GM21825 (cell line): ENCODE data around the gene MYH9.
"Not testable (repeated sequence)": the region's sequence is repeated elsewhere in the genome, so short reads cannot be mapped to it uniquely, and the experiment has no call there.

ENCODE experiments used
- ATAC-seq: cut with Tn5 transposase; IDR thresholded peaks from one replicate; pipeline ENCODE4 v1.9.1; 2021; ENCODE audit warnings: mild to moderate bottlenecking, moderate library complexity; ENCODE audit not compliant: unreplicated experiment

MYH9 gene

DNA sequence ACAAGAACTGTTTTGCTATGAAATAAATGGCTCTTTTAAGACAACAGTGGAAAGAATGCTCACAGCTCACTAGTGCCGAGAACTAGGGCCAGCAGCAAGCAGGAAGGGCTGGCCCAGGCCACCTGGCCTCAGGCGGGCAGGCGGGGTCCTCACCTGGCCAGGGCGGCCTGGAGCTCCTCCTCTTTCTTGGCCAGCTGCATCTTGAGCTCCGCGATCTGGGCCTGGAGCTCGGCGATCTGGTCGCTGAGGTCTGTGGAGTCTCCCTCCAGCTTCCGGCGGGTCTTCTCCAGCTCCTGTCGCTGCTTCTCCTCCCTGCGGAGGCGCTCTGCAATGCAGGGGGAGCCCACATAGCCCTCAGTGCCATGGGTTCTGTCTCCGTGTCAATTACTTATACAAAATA, 91.1 kb downstream of the MYH9 start:
- no peak for ATAC-seq

DNA sequence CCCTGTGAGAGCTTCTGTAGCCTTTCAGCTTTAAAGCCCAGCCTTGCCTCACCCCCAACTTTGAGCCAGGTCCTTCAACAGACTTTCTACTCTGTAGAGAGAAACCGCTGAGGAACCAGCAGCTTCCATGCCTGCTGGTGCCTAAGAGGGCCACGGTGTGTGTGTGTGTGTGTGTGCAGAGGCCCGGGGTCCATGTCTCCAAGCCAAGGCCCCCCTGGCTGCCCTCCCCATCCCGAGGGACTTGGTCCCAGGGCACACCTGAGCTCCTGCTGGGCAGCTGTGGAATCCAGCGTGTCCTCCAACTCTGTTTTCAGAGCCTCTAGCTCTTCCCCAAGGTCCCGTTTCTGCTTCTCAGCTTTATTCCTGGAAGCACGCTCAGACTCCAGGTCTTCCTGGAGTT, 92.5 kb downstream of the MYH9 start:
- ATAC-seq: no peak

DNA sequence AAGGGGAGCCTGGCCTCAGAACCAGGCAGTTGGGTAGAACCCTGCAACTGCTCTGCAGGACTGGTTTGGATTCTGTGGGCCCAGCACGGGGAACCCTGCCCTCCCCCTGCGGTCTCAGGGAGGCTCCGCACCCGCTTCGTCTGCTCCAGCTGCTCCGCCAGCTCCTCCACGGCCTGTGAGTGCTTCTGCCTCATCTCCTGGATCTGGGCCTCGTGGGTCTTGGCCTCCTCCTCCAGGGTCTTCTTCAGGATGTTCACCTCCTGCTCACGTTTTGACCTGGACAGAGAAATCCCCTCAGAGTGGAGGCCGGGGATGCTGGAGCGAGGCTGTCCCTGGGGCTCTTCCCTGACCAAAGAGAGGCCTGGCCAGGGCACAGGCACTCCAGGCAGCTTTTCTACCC, 93.0 kb downstream of the MYH9 start:
- ATAC-seq: no peak

DNA sequence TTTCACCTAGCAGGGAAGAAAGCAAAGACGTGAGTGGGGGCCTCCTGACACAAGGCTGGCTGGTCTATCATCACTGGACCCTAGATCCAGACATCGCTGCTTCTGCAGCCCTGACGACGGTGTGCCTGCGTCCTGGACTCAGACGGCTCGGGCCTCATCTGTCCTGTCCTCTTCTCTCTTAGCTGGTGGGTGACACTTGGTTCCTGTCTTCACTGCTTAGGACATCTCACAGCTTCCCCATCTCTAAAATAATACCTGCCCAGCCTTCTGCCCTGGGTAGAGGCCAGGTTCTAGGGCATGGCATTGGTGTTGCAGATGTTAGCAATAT, 93.5 kb downstream of the MYH9 start:
- ATAC-seq: no peak

DNA sequence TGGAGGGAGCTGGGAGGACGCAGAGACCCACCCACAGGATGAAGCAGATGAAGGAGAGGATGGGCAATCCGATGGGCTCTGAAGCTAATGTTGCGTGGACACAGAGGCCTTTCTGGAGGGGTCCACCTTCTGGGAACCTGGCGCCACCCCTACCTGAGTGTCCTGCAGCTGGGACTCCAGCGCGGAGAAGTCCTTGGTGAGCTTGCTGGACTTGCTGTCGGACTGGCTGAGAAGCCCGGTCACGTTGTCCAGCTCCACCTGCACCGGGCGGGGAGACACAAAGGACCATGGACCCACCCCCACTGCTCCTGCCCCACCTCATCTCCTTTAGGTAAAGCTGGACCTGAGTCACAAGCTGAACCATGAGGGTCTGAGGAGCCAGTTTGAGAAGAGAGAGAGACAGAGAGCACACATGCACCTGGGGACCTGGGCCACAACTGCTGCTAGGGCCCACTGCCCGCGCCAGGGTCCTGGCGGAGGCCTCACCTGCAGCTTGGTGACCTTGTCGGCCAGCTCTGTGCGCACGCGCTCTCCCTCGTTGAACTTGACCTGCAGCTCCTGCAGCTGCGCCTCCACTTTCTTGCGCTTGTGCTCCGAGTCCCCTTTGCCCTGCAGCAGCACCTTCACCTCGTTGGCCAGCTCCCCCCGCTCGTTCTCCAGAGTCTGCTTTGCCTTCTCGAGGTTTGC, 94.0 kb downstream of the MYH9 start:
- no peak for ATAC-seq

DNA sequence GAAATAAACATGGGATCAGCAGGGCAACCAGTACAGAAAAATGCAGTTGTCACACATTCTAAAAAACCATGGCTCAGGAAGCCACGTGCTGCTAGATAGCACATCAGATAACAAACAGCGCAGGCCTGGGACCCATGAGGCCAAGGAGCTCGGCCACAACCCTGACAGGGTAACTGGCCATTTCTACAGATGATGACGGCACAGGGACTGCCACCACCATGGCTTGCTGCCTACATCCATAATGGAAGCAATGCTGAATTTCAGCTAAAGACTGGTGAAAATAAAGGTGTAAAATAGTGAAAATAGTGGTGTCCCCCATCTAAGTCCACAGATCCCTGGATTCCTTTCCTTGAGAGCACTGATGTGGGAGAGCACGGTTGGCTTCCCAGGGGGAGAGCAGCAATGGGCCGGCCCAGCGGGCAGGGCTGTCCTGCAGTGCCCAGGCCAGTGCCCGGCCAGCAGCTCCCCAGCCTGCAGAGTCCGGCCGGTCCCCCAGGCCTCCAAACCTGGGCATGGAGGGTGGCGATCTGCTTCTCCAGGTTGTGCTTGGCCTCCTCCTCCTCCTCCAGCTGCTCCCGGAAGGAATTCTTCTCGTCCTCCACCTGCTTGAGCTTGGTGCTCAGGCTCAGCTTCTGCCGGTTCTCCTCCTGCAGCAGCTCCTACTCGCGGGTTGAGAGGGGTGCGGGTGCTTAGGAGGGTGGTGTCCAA, 94.8 kb downstream of the MYH9 start:
- no peak for ATAC-seq

DNA sequence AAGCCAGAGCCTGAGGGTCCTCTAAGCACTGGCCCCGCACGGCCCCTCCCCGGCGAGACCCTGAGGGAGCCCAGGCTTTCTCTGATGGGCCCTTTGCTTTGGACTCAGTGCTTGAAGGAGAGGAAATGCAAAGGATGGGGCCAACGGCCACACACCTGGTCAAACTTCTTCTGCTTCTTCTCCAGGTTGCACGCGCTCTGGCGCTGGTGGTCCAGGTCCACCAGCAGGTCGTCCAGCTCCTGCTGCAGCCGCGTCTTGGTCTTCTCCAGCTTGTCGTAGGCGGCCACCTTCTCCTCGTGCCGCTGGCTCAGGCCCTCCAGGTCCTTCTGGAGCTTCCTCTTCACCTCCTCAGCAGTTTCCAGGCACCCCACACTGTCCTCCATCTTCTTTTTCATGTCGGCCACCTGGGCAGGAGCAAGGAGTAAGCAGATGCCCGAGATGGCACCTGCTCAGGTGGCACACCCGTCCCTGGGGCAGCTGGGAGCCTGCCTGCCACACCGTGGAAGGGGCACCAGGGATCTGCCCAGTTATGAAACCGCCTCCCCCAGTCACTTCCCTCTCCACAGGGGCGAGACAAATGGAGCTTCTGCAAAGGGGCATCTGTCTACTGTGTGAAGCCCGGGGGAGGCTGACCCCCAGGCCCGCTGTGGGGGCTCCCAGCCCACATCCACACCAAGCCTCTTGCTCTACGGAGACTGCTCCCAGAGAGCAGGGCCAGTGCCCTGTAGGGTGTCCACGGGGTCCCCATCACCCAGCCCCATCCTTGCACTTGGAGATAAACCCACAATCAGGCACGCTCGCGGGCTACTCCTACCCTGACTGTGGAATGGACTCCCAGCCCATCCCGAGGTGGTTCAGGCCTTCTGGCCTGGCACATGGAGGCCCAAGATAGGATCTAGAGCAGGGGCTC, 95.7 kb downstream of the MYH9 start:
- no peak for ATAC-seq

DNA sequence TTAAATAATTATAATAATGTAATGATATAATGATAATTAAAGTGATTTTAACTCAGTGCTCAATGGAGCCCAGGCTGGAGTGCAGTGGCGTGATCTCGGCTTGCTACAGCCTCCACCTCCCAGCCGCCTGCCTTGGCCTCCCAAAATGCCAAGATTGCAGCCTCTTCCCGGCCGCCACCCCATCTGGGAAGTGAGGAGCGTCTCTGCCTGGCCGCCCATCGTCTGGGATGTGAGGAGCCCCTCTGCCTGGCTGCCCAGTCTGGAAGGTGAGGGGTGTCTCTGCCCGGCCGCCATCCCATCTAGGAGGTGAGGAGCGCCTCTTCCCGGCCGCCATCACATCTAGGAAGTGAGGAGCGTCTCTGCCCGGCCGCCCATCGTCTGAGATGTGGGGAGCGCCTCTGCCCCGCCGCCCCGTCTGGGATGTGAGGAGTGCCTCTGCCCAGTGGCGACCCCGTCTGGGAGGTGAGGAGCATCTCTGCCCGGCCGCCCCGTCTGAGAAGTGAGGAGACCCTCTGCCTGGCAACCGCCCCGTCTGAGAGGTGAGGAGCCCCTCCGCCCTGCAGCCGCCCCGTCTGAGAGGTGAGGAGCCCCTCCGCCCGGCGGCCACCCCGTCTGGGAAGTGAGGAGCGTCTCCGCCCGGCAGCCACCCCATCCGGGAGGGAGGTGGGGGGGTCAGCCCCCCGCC, 97.2 kb downstream of the MYH9 start:
- not testable (repeated sequence) for ATAC-seq

DNA sequence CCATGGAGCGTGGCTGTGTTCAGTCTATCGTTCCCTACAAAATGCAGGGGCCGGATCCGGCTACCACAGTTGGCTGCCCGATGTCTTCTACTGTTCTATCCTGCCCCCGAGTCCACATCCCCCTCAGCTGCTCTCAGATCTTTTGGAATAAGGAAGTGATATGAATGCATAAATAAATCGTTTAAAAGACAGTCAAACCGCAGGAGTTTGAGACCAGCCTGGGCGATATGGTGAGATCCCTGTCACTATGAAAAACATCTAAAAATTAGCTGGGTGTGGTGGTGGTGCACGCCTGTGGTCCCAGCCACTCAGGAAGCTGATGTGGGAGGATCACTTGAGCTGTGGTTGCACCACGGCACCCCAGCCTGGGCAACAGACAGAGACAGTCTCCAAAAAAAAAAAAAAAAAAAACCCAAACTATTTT, 97.8 kb downstream of the MYH9 start:
- ATAC-seq: not testable (repeated sequence)

DNA sequence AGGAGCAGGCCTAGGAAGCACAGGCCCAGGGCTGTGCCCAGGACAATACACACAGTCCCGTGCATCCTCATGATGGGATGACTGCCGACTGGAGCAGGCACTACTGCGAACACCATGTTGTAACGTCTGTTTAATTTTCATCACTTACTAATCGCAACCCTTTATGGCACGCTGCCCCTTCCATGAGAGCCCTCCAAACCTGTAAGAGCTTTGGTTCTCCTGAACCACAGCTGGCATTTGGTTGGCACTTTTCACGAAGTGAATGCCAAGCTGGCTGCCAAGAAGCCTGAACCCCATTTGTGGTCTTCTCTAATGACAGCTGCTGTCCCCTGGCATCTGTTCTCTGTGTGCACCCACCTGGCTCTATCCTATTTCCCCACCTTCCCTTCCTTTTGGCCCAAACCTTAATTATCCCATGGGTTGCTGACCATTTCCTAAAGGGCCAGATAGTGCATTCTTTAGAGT, 98.3 kb downstream of the MYH9 start:
- no peak for ATAC-seq

DNA sequence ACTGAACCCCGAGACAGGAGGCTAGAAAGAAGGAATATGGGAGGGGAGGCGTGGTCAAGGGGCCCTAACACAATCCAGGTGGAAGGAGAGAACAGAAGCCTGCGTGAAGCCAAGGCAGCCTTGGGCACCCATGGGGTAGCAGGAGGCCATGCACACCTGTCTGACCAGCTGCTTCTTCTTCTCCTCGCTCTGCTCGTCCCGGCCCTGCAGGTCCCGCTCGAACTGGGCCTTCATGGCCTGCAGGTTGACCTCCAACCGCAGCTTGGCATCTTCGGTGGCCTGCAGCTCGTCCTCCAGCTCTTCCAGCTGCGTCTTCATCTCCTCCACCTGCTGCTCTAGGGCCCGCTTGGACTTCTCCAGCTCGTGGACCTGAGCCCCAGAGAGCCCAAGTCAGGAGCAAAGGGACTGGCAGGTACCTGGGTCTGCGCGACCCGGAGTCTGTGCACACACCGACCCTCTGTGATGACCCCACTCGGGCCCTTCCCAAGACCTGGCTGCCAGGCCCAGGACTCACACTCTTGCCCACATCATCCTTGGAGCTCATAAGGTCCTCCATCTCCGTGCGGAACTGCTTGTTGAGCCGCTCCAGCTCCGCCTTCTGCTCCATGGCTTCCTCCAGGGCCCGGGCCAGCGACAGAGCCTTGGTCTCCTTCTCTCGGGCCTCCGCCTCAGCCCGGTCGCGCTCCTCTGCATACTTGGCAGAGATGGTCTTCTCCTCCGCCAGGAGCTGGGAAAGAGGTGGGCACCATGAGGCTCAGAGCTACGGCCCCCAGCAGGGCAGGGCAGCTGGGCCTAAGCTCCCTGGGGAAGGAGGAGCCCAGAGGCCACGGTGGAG, 99.0 kb downstream of the MYH9 start:
- ATAC-seq: no peak

DNA sequence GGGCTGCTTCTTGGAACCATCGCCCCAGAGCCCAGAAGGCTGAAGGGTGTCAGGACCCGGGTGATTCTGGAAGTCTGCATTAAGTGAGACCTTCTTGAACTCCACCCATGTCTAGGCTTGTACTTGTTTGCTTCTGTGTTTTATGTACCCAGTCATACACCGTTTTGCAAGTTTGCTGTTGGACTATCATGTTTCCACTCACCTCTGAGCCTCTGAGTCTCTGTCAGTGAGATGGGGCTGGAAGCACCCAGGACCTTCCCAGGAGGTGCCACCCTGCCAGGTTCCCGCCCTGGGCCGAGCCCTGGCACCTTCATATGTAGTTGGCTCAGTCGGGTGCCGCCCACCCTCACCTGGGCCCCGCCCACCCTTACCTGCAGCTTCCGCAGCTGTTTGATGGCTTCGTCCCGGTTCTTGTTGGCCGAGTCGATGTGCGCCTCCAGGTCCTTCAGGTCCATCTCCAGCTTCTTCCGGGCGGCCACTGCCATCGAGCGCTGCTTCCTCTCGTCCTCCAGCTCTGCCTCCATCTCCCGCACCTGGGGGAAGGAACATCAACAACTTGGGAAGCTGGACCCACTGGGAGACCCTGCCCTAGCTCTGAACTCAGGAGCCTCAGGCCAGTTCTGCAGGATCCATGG, 99.8 kb downstream of the MYH9 start:
- ATAC-seq: no peak

DNA sequence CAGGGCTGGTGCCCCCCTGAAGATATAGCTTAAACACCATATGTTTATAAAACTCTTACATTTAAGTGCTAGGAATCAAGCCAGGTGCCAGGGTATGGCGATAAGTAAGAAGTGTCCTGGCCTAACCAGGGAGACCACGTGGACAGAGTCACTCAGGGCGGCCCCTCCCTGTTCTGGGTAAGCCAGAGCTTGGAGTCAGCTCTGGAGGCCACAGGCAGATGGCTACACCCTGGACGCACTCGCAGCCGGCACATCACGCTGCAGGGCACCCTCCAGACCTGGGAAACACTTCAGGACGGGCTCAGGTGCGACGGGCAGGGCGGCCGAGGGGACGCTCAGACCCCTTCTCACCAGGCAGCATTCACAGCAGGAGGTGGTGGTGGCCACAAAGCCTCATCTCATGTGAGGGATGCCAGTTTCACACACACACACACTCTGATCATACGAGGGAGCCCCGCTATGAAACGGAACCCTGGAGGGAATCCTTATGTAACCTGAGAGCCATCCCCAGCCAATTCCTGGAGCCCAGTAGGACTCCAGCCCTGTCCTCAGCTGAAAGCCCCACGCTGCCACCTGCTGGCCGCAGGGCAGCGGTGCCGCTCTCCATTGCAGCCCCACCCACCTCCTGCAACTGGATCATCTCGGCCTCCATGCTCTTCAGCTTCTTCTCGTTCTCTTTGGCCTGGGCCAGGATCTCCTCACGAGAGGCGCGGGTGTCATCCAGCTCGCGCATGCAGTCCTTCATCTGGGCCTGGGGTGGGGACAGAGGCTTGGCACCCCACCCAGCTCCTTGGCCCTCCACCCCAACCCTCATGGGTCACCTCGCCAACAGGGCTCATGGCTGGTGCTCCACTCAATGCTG, 101.4 kb downstream of the MYH9 start:
- no peak for ATAC-seq

DNA sequence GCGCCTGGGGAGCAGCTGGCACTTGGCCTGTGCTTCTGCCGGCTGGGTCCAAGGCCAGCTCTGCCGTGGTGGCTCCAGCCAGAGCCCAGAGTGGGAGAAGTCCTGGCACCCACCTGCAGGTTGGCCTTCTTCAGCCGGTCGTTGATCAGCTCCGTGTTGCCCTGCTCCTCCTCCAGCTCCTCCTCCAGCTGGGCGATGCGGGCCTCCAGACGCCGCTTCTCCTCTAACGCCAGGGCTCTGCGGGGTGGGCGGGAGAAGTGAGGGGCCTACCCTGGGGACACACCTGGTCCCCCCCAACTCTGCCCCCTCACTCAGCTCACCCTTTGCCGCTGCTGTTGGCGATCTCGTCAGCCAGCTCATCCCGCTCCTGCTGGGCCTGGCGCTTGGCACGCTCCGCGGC, 102.2 kb downstream of the MYH9 start:
- no peak for ATAC-seq

DNA sequence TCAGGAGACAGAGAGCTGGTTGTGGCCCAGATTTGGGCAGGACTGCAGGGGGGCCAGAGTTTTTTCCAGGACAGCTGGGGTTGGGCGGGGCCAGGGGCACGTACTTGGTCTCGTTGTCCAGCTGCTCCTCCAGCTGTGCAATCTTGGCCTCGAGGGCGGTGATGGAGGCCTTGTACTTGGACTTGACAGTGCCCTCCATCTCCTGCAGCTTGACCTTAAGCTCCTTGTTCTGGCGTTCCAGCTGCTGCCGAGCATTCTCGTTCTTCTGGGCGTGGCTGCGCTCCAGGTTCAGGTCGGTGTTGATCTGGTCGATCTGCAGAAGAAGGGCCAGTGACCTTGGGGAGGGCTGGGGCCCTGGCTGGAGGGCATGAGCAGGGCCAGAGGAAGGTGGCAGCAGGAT, 102.8 kb downstream of the MYH9 start:
- ATAC-seq: no peak

DNA sequence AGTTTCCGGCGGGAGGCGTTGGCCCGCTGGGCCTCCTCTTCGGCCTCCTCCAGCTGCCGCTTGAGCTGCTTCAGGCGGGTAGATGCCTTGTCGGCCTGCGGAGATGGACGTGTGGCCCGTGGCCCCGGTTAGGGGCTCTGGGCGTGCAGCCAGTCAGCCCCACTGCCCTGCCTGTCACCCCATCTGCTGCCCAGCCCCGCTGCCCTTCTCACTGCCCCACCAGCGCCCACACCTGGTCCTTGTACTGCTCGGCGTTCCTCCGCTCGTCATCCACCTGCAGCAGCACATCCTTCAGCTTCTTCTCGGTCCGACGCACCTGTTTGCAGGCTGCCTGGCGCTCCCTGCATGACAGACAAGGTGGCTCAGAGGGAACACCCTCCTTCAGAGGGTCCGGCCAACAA, 103.6 kb downstream of the MYH9 start:
- no peak for ATAC-seq

DNA sequence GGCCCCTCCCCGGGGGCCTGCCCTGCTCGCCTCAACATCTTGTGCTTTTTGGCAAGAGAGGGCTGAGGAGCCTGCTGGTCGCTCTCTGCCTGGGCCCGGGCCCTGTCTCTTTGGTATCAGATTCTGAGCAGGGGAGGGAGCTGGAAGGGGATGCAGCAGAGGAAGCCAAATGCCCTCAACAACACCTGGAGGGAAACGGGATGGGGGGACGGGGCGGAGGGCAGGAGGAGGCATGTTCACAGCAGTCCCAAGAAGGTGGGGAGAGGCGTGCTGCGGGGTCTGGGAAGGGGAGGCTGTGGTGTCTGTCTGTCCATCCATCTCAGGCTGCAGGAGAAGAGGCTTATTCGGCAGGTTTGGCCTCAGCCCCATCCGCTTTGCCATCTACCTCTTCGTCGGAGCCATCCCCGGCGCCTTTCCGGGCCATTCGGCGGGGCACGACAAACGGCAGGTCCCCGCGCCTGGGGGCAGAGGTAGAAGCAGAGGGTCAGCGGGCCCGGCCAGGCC, 105.4 kb downstream of the MYH9 start:
- ATAC-seq: no peak

DNA sequence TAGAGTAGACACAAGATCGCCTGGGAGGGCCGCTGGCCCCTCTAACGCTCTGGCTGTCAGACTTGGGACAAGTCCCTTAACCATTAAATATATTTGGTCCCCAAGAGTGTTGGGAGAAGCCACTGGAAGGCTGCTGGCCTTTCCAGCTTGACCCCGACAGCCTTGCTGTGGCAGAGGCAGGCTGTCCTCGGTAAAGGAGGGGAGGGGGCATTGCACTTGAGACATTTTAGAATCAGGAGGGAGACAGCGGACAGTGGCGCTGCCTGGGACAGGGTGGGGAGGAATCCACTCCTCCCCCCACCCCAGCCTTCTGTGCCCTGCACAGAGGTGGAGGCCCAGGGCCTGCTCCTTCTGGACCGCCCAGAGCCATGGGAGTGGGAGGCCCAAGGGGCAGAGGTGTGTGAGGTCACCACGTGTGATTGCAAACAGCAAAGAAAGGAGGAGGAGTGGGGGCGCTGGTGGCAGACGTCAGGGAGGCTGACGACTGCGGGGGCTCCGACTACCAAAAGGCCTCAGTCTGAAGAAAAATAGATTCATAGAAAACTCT, 105.9 kb downstream of the MYH9 start:
- no peak for ATAC-seq
